Thyroid gland (tissue), 4 donors: Measurements from ENCODE around the gene MAPK8. TPM values are rescaled to one million over a fixed set of nuclear protein-coding genes. Genes with fewer than 3 reads are reported as not detected.

Experiments
- DNase-seq, 2 donors: peaks; one replicate each; pipeline ENCODE4 v3.0.0-alpha.2; 2019
- H3K27ac ChIP-seq, 3 donors: fragments of 200-600 bp; sonication (generic); 1 replicate in 2 of 3; 2 replicates in 1 of 3; pipeline ENCODE4 v1.5.1; 2016 to 2019; ENCODE audit warnings: mild to moderate bottlenecking in 1 of 3, moderate library complexity in 1 of 3
- H3K27me3 ChIP-seq: fragments of 200-600 bp; sonication (generic); one replicate; pipeline ENCODE4 v1.5.1; 2019
- H3K36me3 ChIP-seq, 2 donors: fragments of 200-600 bp; sonication (generic); one replicate each; pipeline ENCODE4 v1.5.1; 2016 to 2019
- H3K4me1 ChIP-seq, 2 donors: fragments of 200-600 bp; sonication (generic); one replicate each; pipeline ENCODE4 v1.5.1; 2017 to 2019
- H3K4me3 ChIP-seq, 3 donors: fragments of 200-600 bp; sonication (generic); replicated peaks in 1 of 3; 1 replicate in 2 of 3; 2 replicates in 1 of 3; pipeline ENCODE4 v1.5.1; 2016; ENCODE audit warnings: mild to moderate bottlenecking in 1 of 3
- H3K9me3 ChIP-seq: fragments of 200-600 bp; sonication (generic); one replicate; pipeline ENCODE4 v1.5.1; 2017
- CTCF ChIP-seq, 6 experiments: fragments of 200-600 bp in 3 of 6; fragments of 450-650 bp in 3 of 6; sonication (generic) in 3 of 6; IDR thresholded peaks; one replicate each; pipeline ENCODE4 v1.5.1; 2016 to 2019; ENCODE audit warnings: antibody characterized with exemption in 6 of 6, mild to moderate bottlenecking in 2 of 6, inconsistent platforms in 1 of 6, moderate library complexity in 1 of 6
- POLR2A ChIP-seq, 2 donors: fragments of 450-650 bp; IDR thresholded peaks; one replicate each; pipeline ENCODE4 v1.6.1; 2017; ENCODE audit warnings: antibody characterized with exemption in 2 of 2, mild to moderate bottlenecking in 2 of 2, moderate library complexity in 1 of 2
- WGBS, 2 donors: methylation state at CpG; one replicate each; pipeline ENCODE4 v1.1.5; 2017; 5-methylcytosine and 5-hydroxymethylcytosine counted together
- intact Hi-C: fragments of 100-400 bp; cut with DNase I; formaldehyde crosslinking; loops from one replicate; pipeline ENCODE4 v1.15.1; 2023
- total RNA-seq, 4 donors: library from RNA; depleted of rRNA; stranded (reverse); fragments of >200 nt; gene quantifications; one replicate each; pipeline ENCODE4 v1.2.3, GENCODE V29; 2016

MAPK8 gene
- total RNA-seq, 4 donors from 2014 or later, result 76.2 to 165 (median 99.0) TPM

GRCh38 chr10:48459270-48460150 is 153.0 kb downstream of the MAPK8 start:
- 60 to 81% methylated on average over 1 to 17 of the region's 23 CpGs for WGBS, 2 donors
- TF ChIP-seq CTCF (IDR thresholded peaks at IDR 0.05) (no peak), POLR2A (IDR thresholded peaks at IDR 0.05) (no peak)
- intact Hi-C loops, result no loop called here

GRCh38 chr10:48460182-48460581 is 153.7 kb downstream of the MAPK8 start:
- no peak for TF ChIP-seq POLR2A (IDR thresholded peaks at IDR 0.05)
- no peak for TF ChIP-seq CTCF (IDR thresholded peaks at IDR 0.05)
- no peak overlapping the region for H3K27ac ChIP-seq
- peaks cover 35 to 48% of the 10 kb centered on the region in 2 donors for H3K4me1 ChIP-seq
- intact Hi-C loops, result no loop called here
- no peak overlapping the region for H3K4me3 ChIP-seq
- no peaks in the 10 kb centered on the region for H3K27me3 ChIP-seq
- 93 to 96% methylated on average over 2 of the region's 2 CpGs for WGBS, 2 donors
- no peak for DNase-seq
- no peaks in the 10 kb centered on the region for H3K9me3 ChIP-seq
- no peaks in the 10 kb centered on the region for H3K36me3 ChIP-seq

More at GRCh38 chr10:48459270-48460150, 153.0 kb downstream of the MAPK8 start:
- DNase-seq, result no peak
- H3K4me3 ChIP-seq, result no peak overlapping the region
- no peak overlapping the region for H3K27ac ChIP-seq
- no peaks in the 10 kb centered on the region for H3K36me3 ChIP-seq
- no peaks in the 10 kb centered on the region for H3K27me3 ChIP-seq
- peaks cover 32 to 47% of the 10 kb centered on the region in 2 donors for H3K4me1 ChIP-seq
- no peaks in the 10 kb centered on the region for H3K9me3 ChIP-seq

- DNase-seq, result no peak
- Histone ChIP-seq H3K4me1 (peaks cover 39 to 46% of the 10 kb centered on the region in 2 donors), H3K27ac (peak overlapping the region in 1 of 3 donors; percentile 74), H3K4me3 (no peak overlapping the region), H3K27me3 (no peaks in the 10 kb centered on the region), H3K9me3 (no peaks in the 10 kb centered on the region), H3K36me3 (no peaks in the 10 kb centered on the region)
- intact Hi-C loops, result no loop called here
- 76 to 84% methylated on average over 12 of the region's 12 CpGs for WGBS, 2 donors
- TF ChIP-seq CTCF (IDR thresholded peaks at IDR 0.05), result no peak
- no peak for TF ChIP-seq POLR2A (IDR thresholded peaks at IDR 0.05)
These were observed 155.4 kb downstream of the MAPK8 start for GRCh38 chr10:48461623-48462481.

- no peaks in the 10 kb centered on the region for H3K9me3 ChIP-seq
- peaks cover 32 to 42% of the 10 kb centered on the region in 2 donors for H3K4me1 ChIP-seq
- H3K4me3 ChIP-seq, result no peak overlapping the region
- no peaks in the 10 kb centered on the region for H3K27me3 ChIP-seq
- TF ChIP-seq CTCF (IDR thresholded peaks at IDR 0.05) (no peak), POLR2A (IDR thresholded peaks at IDR 0.05) (no peak)
- intact Hi-C loops, result no loop called here
- peak overlapping the region; percentile 38 to 88 (median 74) for H3K27ac ChIP-seq
- no peaks in the 10 kb centered on the region for H3K36me3 ChIP-seq
- WGBS, 2 donors, result 92 to 93% methylated on average over 4 to 5 of the region's 5 CpGs
- no peak for DNase-seq
These were observed 156.1 kb downstream of the MAPK8 start for GRCh38 chr10:48462482-48463020.
